B cell (primary cell): ENCODE measurements around the gene HSD17B12. TPM values are rescaled to one million over a fixed set of nuclear protein-coding genes. Genes with fewer than 3 reads are reported as not detected.

ENCODE experiments used
- ATAC-seq: fragments of 200-7000 bp; cut with Tn5 transposase; one replicate; pipeline ENCODE4 v1.10.0; 2021; ENCODE audit warnings: low read depth, mild to moderate bottlenecking, moderate number of reproducible peaks, moderate library complexity
- CTCF ChIA-PET: fragments of 350-600 bp; sonication (Branson Sonifier 250); formaldehyde crosslinking; loops from one replicate; lab custom pipeline; 2021; ENCODE audit warnings: antibody characterized with exemption, inconsistent platforms; lab: Charles Lee
- POLR2A ChIA-PET: fragments of 350-600 bp; sonication (Branson Sonifier 250); formaldehyde crosslinking; loops from one replicate; lab custom pipeline; 2021; ENCODE audit warnings: antibody characterized with exemption; lab: Charles Lee
- DNase-seq: peaks from one replicate; pipeline ENCODE4 v3.0.0; 2013
- H2AFZ ChIP-seq: 2 replicates; pipeline ENCODE4 v1.6.1; 2012; ENCODE audit warnings: mild to moderate bottlenecking, low read depth, low read length; ENCODE audit not compliant: insufficient read depth, poor library complexity, severe bottlenecking
- H3K27ac ChIP-seq, 2 donors: 1 replicate in 1 of 2; 2 replicates in 1 of 2; pipeline ENCODE4 v1.5.1; 2012 to 2013; ENCODE audit warnings: low read length in 2 of 2, mild to moderate bottlenecking in 2 of 2, moderate library complexity in 1 of 2
- H3K27me3 ChIP-seq, 4 experiments: fragments of 200-600 bp in 1 of 4; sonication (generic) in 1 of 4; replicated peaks in 1 of 4; 1 replicate in 2 of 4; 2 replicates in 2 of 4; pipeline versions ENCODE4 v1.6.1 to v1.7.0; 2013 to 2016; ENCODE audit warnings: low read length in 3 of 4, mild to moderate bottlenecking in 2 of 4, mixed read lengths in 1 of 4, moderate library complexity in 1 of 4; ENCODE audit not compliant: insufficient read depth in 4 of 4, control insufficient read depth in 3 of 4; ENCODE audit errors: control extremely low read depth in 1 of 4
- H3K36me3 ChIP-seq, 2 experiments: replicated peaks in 1 of 2; 1 replicate in 1 of 2; 2 replicates in 1 of 2; pipeline versions ENCODE4 v1.6.1 to v1.7.1; 2013; ENCODE audit warnings: low read length in 1 of 2; ENCODE audit not compliant: insufficient read depth in 2 of 2, control insufficient read depth in 1 of 2; ENCODE audit errors: control extremely low read depth in 1 of 2, extremely low read depth in 1 of 2
- H3K4me1 ChIP-seq, 2 donors: fragments of 200-600 bp in 1 of 2; sonication (generic) in 1 of 2; 1 replicate in 1 of 2; 2 replicates in 1 of 2; pipeline versions ENCODE4 v1.5.1 to v1.6.1; 2013 to 2017; ENCODE audit warnings: low read length in 2 of 2; ENCODE audit not compliant: control insufficient read depth in 2 of 2, insufficient read depth in 2 of 2
- H3K4me2 ChIP-seq: replicated peaks from 2 replicates; pipeline ENCODE3; 2012; ENCODE audit warnings: mild to moderate bottlenecking, low read depth, low read length; ENCODE audit not compliant: poor library complexity, severe bottlenecking
- H3K4me3 ChIP-seq, 5 experiments: fragments of 200-600 bp in 1 of 5; sonication (generic) in 1 of 5; 1 replicate in 3 of 5; 2 replicates in 2 of 5; pipeline versions ENCODE4 v1.5.1 to v1.7.0; 2011 to 2016; ENCODE audit warnings: low read length in 4 of 5, mild to moderate bottlenecking in 4 of 5, low read depth in 2 of 5, control low read depth in 1 of 5, moderate library complexity in 1 of 5; ENCODE audit not compliant: insufficient read depth in 1 of 5; ENCODE audit errors: control extremely low read depth in 1 of 5, extremely low read depth in 1 of 5
- H3K79me2 ChIP-seq: fragments of 200-600 bp; sonication (generic); one replicate; pipeline ENCODE4 v1.6.0; 2016; ENCODE audit warnings: low read length; ENCODE audit not compliant: control insufficient read depth, insufficient read depth
- H3K9ac ChIP-seq: fragments of 200-600 bp; sonication (generic); 2 replicates; pipeline ENCODE4 v1.6.1; 2017; ENCODE audit warnings: mild to moderate bottlenecking, low read length, moderate library complexity
- H3K9me3 ChIP-seq, 3 donors: one replicate each; pipeline versions ENCODE4 v1.6.1 to v1.7.1; 2013; ENCODE audit warnings: low read length in 2 of 3; ENCODE audit not compliant: control insufficient read depth in 2 of 3, insufficient read depth in 1 of 3; ENCODE audit errors: control extremely low read depth in 1 of 3
- H4K20me1 ChIP-seq: 2 replicates; pipeline ENCODE4 v1.6.0; 2012; ENCODE audit warnings: mild to moderate bottlenecking, low read length; ENCODE audit not compliant: insufficient read depth, control insufficient read depth, poor library complexity, severe bottlenecking
- H3K27ac Mint-ChIP-seq: one replicate; pipeline ENCODE4 v1.8.0; 2021; ENCODE audit warnings: mixed read lengths
- H3K27me3 Mint-ChIP-seq: one replicate; pipeline ENCODE4 v1.8.0; 2021; ENCODE audit warnings: mixed read lengths
- H3K4me1 Mint-ChIP-seq: one replicate; pipeline ENCODE4 v1.8.0; 2021; ENCODE audit warnings: mixed read lengths
- H3K4me3 Mint-ChIP-seq: one replicate; pipeline ENCODE4 v1.8.0; 2021; ENCODE audit warnings: mixed read lengths
- H3K9me3 Mint-ChIP-seq: one replicate; pipeline ENCODE4 v1.8.0; 2022; ENCODE audit warnings: mixed read lengths; ENCODE audit not compliant: insufficient read depth
- EZH2 ChIP-seq: IDR thresholded peaks from 2 replicates; pipeline ENCODE4 v1.6.1; 2012; ENCODE audit warnings: borderline replicate concordance, low read depth, mild to moderate bottlenecking, moderate library complexity, low read length; ENCODE audit not compliant: insufficient read depth, poor library complexity, severe bottlenecking
- WGBS: methylation state at CpG from one replicate; pipeline ENCODE4 v1.1.5; 2013; ENCODE audit warnings: missing lambda C conversion rate; ENCODE audit not compliant: insufficient coverage; 5-methylcytosine and 5-hydroxymethylcytosine counted together
- intact Hi-C: fragments of 100-400 bp; cut with micrococcal nuclease; formaldehyde crosslinking; loops from one replicate; pipeline ENCODE4 v1.10.0; 2022
- polyA plus RNA-seq: library from polyadenylated mRNA; depleted of rRNA; stranded (reverse); fragments of >200 nt; gene quantifications from 2 replicates; pipeline ENCODE4 v1.2.3, GENCODE V29; 2012
- total RNA-seq, 2 donors: library from RNA; stranded (reverse); fragments of 120-200 nt in 1 of 2; gene quantifications; 1 replicate in 1 of 2; 2 replicates in 1 of 2; pipeline versions ENCODE4 v1.2.3 to v1.2.4, GENCODE V29; 2013 to 2022
- TF ChIP-seq, protein P1 (sequence below): fragments of 200-600 bp; IDR thresholded peaks from one replicate; pipeline ENCODE4 v1.8.0; 2022; ENCODE audit warnings: antibody characterized with exemption, mild to moderate bottlenecking

Gene HSD17B12
- total and polyA plus RNA-seq, 2 donors (not counting 1 experiment from before 2014, with no cell fraction given) = 13.1 to 34.6 TPM

DNA sequence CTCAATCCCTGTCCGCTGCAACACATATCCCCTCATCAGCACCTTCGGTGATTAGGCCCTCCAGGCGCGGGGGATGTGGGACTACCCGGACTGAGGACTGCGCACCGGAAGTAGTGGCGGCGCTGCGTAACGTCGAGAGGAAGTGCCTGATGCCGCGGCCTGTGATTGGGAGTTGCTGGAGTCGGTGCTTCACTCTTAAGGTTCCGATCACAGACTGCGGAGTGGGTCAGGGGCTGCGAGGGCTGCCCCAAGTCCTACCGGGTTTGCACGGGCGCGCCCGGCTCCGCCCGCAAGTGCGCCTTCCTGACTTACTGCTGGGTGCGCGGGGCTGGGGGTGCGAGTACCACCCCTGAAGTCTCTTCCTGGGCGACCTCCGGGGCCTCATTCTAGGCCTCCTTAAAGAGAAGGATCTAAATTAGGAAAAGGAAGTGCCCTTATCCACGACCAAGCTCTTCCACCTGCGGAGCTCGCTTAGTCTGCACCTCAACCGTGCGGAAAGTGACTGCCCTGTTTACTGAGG is 200.2 kb downstream of the HSD17B12 start, which contains the start of gene ALKBH3:
Gene ALKBH3 (plus strand): TSS at position 192 of the 520 bp plus-strand sequence. CDS start 1,822 bp downstream, outside the sequence.
- POLR2A ChIA-PET = no interaction called here
- CTCF ChIA-PET = interaction anchor here (0.7 to 2.0 kb wide), 2 partner anchors 14 to 521 kb away, joined by 3 to 6 read pairs; no protein-coding TSS in a partner anchor
- TF ChIP-seq, protein P1, sequence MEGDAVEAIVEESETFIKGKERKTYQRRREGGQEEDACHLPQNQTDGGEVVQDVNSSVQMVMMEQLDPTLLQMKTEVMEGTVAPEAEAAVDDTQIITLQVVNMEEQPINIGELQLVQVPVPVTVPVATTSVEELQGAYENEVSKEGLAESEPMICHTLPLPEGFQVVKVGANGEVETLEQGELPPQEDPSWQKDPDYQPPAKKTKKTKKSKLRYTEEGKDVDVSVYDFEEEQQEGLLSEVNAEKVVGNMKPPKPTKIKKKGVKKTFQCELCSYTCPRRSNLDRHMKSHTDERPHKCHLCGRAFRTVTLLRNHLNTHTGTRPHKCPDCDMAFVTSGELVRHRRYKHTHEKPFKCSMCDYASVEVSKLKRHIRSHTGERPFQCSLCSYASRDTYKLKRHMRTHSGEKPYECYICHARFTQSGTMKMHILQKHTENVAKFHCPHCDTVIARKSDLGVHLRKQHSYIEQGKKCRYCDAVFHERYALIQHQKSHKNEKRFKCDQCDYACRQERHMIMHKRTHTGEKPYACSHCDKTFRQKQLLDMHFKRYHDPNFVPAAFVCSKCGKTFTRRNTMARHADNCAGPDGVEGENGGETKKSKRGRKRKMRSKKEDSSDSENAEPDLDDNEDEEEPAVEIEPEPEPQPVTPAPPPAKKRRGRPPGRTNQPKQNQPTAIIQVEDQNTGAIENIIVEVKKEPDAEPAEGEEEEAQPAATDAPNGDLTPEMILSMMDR = no peak
- TF ChIP-seq EZH2 = no peak

DNA sequence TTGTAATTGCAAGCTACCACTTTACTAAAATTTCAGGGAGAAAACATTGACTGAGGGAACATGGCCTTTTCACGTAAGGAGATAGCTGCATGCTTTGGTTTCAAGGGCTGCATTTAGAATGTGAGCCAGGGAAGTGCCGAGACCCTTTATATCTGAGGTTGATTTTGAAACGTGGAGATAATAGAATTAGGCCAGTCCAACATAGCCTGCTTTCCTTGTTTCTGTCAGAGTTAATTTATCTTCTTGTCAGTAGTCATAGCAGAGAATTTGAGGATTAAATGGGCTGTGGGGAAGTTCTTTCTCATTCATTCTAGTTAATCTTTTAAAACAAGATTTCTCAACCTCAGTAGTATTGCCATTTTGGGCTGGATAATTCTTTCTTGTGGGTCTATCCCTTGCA is 212.3 kb downstream of the HSD17B12 start:
- TF ChIP-seq, protein P1 = no peak
- no peak for TF ChIP-seq EZH2
- Mint-ChIP-seq H3K27me3 (no peaks in the 10 kb centered on the region), H3K4me1 (no peaks in the 10 kb centered on the region), H3K4me3 (no peak overlapping the region), H3K9me3 (no peaks in the 10 kb centered on the region), H3K27ac (no peak overlapping the region)
- DNase-seq = no peak
- Histone ChIP-seq H3K4me2 (no peak overlapping the region), H3K9ac (no peak overlapping the region), H4K20me1 (no peaks in the 10 kb centered on the region), H3K36me3 (peaks cover 9 to 55% of the 10 kb centered on the region in 2 experiments), H3K9me3 (no peaks in the 10 kb centered on the region), H3K4me1 (no peaks in the 10 kb centered on the region), H3K27ac (no peak overlapping the region), H3K79me2 (no peaks in the 10 kb centered on the region), H2AFZ (no peak overlapping the region), H3K4me3 (no peak overlapping the region), H3K27me3 (no peaks in the 10 kb centered on the region)
- POLR2A ChIA-PET = no interaction called here
- ATAC-seq = no peak
- WGBS = 60% methylated on average over 1 of the region's 3 CpGs
- intact Hi-C loops = no loop called here
- CTCF ChIA-PET = no interaction called here

More for the DNA sequence above, 200.2 kb downstream of the HSD17B12 start, which contains the start of gene ALKBH3:
- H3K4me2 ChIP-seq = peak within 1 kb of the TSS; percentile 89
- peaks cover 0 to 5% (median 4%) of the 10 kb centered on the region in 3 donors for H3K9me3 ChIP-seq
- H3K4me3 ChIP-seq = peak within 1 kb of the TSS; percentile 54 to 96 (median 82)
- WGBS = 1% methylated on average over 35 of the region's 36 CpGs
- Mint-ChIP-seq H3K27ac (peak within 1 kb of the TSS; percentile 82), H3K27me3 (peaks cover 26% of the 10 kb centered on the region), H3K9me3 (peaks cover 5% of the 10 kb centered on the region), H3K4me1 (peaks cover 19% of the 10 kb centered on the region), H3K4me3 (peak within 1 kb of the TSS; percentile 95)
- DNase-seq = peak; percentile 93
- peaks cover 11% of the 10 kb centered on the region for H3K79me2 ChIP-seq
- intact Hi-C loops = loop anchor here (1.0 to 5.0 kb wide), 4 partner anchors 200 to 568 kb away; partner anchors contain the start of genes API5, HSD17B12 and TTC17
- peak; percentile 99 for ATAC-seq
- H3K4me1 ChIP-seq = peaks cover 14 to 15% of the 10 kb centered on the region in 2 donors
- peak within 1 kb of the TSS; percentile 100 for H2AFZ ChIP-seq
- H4K20me1 ChIP-seq = no peaks in the 10 kb centered on the region
- peak within 1 kb of the TSS; percentile 3 to 62 for H3K27ac ChIP-seq
- peak within 1 kb of the TSS; percentile 94 for H3K9ac ChIP-seq
- peaks cover 0 to 26% (median 8%) of the 10 kb centered on the region in 4 experiments for H3K27me3 ChIP-seq
- peaks cover 1 to 28% of the 10 kb centered on the region in 2 experiments for H3K36me3 ChIP-seq
